GM18519 (cell line): ENCODE results near the gene MAP3K4.

ENCODE experiments used
- ATAC-seq: cut with Tn5 transposase; IDR thresholded peaks from one replicate; pipeline ENCODE4 v1.9.1; 2021; ENCODE audit warnings: mild to moderate bottlenecking, moderate library complexity; ENCODE audit not compliant: unreplicated experiment, low FRiP score

Gene MAP3K4

DNA sequence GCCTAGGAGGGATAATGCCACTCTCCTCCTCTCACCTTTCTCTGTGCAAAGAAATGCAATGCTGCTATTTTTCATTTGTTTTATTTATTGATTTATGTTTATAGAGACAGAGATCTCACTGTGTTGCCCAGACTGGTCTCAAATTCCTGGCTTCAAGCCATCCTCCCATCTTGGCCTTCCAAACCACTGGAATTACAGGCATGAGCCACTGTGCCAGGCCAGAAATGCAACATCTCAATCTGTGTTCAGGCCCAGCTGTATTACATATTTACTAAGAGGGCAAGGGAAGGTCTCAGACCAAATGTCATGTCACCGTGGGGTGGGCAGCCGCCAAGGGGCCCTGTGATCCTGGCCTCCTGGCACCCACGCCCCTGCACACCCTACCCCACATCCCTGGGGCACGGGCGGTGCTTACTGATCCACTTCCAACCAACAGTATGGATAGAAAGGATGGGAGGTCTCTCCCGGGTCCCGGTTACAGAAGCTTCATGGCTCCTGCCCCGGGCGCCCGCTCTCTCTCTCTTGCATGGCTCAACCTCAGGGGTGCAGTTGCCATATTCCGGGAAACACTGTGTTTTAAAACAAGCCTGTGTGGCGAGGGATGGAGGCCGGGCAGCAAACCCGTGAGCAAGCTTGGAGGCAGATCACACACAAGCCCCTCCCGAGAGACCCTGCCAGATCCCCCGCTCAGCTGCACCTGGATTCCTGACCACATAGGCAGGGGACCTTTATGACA, 170.5 kb downstream of the MAP3K4 start:
- no peak for ATAC-seq

DNA sequence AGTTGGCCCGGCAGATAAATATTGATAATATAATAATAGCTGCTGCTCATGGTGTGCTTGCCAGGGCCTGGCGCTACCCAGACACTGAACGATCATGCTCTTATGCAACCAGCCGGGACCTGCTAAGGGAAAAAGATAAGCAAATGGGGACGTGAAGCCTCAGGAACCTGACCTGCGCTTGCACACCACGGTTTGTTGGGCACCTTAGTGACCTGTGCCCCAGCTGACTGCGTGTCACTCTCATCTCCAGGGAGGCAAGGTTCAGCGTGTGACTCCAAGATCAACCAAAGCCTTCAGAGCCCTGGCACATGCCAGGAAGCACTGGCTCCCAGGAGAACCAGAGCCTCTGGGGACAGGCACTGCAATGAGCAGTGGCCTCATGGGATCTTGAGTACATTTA, 171.2 kb downstream of the MAP3K4 start:
- no peak for ATAC-seq

DNA sequence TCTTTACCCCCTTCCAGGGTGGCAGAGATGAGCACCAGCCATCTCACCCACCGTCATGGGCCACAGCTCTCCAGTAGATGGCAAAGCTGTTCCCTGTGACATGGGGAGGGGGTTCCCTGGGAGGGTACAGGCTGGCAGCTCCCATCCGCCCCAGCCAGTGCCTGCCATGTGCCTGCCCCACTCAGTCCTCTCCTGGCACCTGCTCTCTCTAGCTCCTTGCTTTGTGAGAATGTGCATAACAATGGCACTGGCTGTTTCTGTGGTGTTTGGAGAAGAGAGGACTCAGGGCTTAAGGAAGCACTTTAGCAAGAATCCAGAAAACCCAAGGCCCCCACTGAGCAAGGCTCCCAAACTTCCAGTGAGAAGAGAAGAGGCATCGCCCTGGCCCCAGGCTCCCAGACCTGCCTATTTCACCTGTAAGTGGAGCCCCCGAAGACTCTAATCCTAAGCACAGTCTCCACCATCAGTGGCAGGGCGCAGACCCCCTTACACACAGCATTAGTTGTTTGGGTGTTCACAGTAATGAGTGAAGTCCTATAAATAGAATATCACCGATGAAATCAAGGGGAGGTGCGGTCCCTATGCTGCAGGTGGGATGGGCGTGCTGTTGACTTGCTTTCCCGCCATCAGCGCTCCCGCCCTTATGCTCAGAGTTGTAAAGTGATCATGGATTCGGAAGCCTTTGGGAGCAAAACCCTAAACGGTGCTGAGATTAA, 172.1 kb downstream of the MAP3K4 start:
- no peak for ATAC-seq

DNA sequence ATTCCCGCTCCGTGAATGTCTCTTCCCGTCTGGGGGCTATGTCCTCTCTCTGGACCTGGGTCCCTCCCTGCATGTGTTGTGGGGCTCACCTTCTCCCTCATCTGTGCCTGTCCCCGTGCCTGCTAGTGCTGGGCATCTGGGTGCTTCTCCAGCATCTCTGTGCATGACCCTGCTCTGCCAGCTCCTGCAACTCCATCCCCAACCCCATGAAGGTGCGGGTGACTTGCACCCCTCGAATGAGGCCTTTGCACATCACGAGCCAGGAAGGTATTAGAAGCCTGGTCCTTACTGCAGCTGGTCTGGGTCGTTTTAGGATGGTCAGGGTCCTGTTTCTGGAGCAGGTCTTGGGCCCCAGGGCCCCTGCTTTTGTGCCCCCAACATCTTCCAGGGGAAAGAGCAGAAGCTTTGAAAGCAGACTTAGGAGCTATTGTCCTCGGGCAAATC, 172.6 kb downstream of the MAP3K4 start:
- no peak for ATAC-seq

DNA sequence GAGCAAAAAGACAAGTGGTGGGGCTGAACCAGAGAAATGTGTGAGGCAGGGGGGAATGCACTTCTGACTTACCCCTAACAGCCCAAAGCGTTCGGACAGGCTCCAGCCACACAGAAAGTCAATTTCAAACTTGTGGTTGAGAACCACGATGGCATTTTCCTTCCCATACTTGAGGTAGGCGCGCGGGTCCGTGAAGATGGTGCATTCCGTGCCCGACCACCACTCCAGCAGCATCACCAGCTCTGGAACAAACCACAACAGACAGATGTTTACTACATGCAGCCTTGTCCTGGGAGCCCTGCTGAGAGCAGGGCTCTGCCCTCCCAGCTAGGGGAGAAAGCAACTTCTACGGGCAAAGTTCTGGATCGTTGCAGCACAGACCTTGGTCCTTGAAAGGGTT, 174.6 kb downstream of the MAP3K4 start:
- ATAC-seq: no peak

DNA sequence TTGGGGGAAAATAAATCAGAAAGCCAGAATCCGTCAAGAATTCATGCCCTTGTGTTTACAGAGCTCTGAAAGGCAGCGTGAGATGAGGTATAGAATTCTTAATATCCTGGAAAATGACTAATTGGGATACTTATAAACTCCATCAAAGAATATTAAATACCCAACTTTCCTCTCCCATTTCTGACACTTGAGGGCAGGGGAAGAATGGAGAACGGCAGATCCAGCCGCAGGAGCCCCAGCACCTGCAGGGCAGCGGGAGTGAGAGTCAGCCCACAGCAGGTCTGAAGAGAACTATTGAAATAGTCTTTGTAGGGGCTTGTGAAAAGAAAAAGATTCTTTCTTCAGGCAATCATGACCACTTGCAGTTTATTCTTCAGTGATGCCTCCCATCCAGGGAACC, 175.1 kb downstream of the MAP3K4 start:
- no peak for ATAC-seq
